HG03103 (cell line): Measurements from ENCODE around the gene SPOCD1.

Experiments
- ATAC-seq: cut with Tn5 transposase; IDR thresholded peaks from one replicate; pipeline ENCODE4 v1.9.1; 2021; ENCODE audit warnings: low read depth; ENCODE audit not compliant: unreplicated experiment

Gene SPOCD1

GRCh38 chr1:31802190-31803150 is 13.4 kb downstream of the SPOCD1 start:
- ATAC-seq = no peak

- ATAC-seq = no peak
Measured at GRCh38 chr1:31801458-31801857, 14.4 kb downstream of the SPOCD1 start.

DNA sequence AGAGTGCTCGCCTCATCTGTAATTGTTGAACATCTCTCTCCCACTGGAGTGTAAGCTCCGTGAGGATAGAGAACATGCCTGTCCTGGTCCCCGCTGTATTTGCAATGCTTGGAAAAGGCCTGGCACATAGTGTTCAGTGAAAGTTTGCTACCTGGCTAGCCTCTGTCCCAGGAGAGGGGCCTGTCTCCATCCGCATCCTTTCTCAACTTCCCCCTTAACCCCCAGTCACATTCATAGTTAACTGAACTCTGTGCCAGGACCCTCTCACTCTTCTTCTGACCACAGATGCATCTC is 15.2 kb downstream of the SPOCD1 start:
- ATAC-seq = no peak

GRCh38 chr1:31799895-31800673 is 15.7 kb downstream of the SPOCD1 start:
- ATAC-seq = no peak

DNA sequence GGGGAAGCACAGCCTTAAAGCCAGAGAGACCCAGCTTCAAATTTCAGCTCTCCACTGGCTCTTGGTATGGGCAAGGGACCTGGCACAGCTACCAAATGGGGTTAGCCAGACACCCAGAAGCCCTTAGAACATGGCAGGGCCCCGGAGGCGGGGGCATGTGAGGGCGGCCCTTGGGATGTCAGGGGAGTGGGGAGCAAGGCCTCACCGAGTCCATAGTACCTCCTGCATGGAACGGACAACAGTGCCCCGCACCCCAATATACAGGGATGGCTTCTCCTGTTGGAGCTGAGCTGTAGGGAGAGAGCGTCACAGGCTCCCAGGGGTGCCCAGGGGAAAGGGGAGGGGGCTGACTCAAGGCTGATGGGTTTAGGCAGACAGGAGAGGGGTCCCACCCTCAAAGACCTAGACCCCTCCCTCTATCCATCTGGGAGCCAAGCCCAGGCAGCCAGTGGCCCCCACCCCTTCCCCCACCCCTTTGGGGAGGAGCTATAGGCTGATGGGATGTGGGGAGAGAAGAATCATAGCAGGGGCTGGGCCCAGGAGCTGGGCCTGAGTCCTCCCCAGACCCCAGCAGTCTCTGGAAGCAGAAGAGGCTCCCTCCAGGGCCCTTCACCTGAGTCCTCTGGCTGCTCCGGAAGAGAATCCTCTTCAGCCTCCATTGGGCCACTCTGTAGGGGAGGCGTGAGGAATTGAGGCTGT is 16.5 kb downstream of the SPOCD1 start:
- ATAC-seq = no peak

- ATAC-seq = no peak
Measured at GRCh38 chr1:31798433-31799195, 17.2 kb downstream of the SPOCD1 start.

GRCh38 chr1:31798086-31798432 is 17.8 kb downstream of the SPOCD1 start:
- no peak for ATAC-seq

- ATAC-seq = no peak
Measured at GRCh38 chr1:31797216-31797615, 18.6 kb downstream of the SPOCD1 start.

- ATAC-seq = no peak
Measured at GRCh38 chr1:31796707-31797106, 19.1 kb downstream of the SPOCD1 start.

- no peak for ATAC-seq
Measured at GRCh38 chr1:31795801-31796621, 19.8 kb downstream of the SPOCD1 start.

DNA sequence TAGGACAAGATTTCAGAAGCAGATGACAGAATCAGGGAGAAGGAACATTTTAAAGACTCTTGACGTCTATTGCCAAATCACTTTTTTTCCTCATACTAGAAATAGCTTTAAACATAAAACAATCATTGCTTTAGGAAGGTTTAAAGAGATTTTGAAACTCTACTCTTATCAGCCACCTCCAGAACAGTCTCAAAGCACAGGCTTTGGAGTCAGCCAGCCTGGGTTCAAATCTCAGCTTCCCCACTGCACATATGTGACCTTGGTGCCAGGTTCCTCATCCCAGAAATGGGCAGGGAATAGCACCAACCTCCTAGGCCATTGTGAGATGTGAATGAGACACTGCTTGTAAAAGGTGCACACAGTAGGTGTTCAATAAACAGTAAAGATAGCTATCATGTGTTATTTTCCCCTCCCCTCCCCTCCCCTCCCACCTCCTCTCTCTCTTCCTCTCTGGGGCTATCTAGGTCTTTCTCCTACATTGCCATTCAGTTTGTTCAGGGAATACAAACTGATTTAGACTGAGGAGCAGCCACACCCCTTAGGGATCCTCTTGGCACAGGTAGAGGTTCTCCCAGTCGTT is 20.6 kb downstream of the SPOCD1 start:
- no peak for ATAC-seq

DNA sequence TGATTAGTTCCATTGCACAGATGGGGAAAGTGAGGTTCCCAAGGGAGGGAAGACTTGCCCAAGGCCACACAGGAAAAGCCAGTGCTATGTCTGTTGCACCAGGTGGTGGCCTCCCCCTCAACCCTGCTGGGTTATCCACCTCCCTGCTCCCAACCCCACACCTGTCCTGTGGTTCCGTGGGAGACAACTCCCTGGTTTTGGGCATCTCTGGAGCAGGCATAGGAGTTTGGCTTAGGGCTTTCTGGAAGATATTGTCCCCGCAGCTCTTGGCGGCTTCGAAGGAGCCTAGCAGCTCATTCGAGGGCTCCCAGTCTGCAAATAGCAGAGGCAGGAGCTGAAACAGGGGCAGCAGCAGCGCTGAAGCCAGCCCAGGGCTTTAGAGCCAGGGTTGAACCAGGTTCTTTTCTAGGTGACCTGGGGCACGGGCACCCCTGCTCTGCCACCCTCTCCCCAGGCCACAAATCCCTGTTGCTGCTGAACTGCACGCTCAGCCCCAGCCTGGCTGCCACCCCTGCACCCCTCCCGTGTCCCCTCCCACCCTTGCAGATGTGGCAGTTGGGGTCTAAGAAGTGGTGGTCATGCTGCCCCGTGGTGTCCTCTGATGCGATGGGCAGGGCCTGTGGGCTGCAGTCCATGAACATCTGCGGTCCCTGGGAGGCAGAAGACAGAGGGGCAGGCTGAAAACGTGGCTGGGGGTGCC is 22.1 kb downstream of the SPOCD1 start:
- no peak for ATAC-seq

GRCh38 chr1:31793086-31793485 is 22.7 kb downstream of the SPOCD1 start:
- no peak for ATAC-seq

GRCh38 chr1:31792541-31792940 is 23.3 kb downstream of the SPOCD1 start:
- no peak for ATAC-seq

GRCh38 chr1:31792116-31792515 is 23.7 kb downstream of the SPOCD1 start:
- no peak for ATAC-seq

DNA sequence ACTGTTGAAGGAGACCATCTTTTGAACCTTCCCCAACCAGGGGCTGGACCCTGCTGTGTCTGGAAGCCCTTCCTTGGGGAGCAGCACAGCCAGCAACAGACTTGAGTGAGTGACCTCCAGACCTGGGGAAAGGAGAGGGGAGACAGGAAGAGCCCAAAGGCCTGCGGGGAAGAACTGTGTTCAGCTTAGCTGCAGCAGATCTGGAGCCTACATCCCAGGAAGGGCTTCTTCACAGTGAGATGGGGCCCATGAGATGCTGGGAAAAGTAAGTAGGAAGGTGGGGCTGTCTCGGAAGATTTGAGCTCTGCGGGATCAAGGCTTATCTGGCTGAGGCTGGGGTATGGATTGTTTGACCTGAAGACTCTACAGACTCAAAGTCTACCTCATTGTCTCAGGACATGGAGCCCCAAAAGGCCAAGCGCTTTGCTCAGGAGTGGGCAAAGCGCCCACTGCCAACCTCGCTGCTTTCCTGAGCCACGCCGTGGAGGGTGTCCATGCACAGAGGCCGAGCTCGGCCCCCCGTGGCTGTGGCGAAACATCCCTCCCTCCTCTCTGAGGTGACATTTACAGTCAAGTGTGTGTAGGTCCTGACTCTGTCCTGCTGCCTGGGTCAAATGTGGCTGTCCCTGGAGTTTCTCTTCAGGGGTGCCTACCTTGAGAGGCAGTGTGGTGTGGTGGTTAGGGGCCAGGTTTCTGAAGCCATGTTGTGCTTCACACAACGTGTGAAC is 24.5 kb downstream of the SPOCD1 start:
- no peak for ATAC-seq

GRCh38 chr1:31790641-31791091 is 25.2 kb downstream of the SPOCD1 start:
- ATAC-seq = no peak

GRCh38 chr1:31790140-31790539 is 25.7 kb downstream of the SPOCD1 start:
- no peak for ATAC-seq
